Fibroblast of lung (primary cell): ENCODE measurements around the gene RPRD1A.

Experiments
- CTCF ChIP-seq, 2 donors: IDR thresholded peaks in 1 of 2; conservative IDR thresholded peaks in 1 of 2; 1 replicate in 1 of 2; 2 replicates in 1 of 2; pipeline ENCODE4 v1.5.1; 2011 to 2012; ENCODE audit warnings: low read length in 2 of 2, control low read depth in 1 of 2, inconsistent platforms in 1 of 2, low read depth in 1 of 2, mild to moderate bottlenecking in 1 of 2
- EZH2 ChIP-seq: IDR thresholded peaks from 2 replicates; pipeline ENCODE4 v1.5.1; 2012; ENCODE audit warnings: low read length, control low read depth, mild to moderate bottlenecking; ENCODE audit errors: missing control alignments

GRCh38 chr18:36041146-36041545 lies 26.2 kb downstream of the RPRD1A start:
- no peak for TF ChIP-seq CTCF (conservative IDR thresholded peaks at IDR 0.05 in 1 of 2, IDR thresholded peaks at IDR 0.05 in 1 of 2; ENCODE audit: low read depth in 1 of 2, low read length in 2 of 2)
- TF ChIP-seq EZH2, result no peak
